Fibroblast of skin of left quadriceps (primary cell): ENCODE data around the gene CLMN.
"Not testable (repeated sequence)": the region's sequence is repeated elsewhere in the genome, so short reads cannot be mapped to it uniquely, and the experiment has no call there.

ENCODE experiments used
- DNase-seq, 2 experiments: peaks; one replicate each; pipeline ENCODE4 v3.0.0-alpha.2; 2013; ENCODE audit warnings: low read depth in 2 of 2

Gene CLMN

DNA sequence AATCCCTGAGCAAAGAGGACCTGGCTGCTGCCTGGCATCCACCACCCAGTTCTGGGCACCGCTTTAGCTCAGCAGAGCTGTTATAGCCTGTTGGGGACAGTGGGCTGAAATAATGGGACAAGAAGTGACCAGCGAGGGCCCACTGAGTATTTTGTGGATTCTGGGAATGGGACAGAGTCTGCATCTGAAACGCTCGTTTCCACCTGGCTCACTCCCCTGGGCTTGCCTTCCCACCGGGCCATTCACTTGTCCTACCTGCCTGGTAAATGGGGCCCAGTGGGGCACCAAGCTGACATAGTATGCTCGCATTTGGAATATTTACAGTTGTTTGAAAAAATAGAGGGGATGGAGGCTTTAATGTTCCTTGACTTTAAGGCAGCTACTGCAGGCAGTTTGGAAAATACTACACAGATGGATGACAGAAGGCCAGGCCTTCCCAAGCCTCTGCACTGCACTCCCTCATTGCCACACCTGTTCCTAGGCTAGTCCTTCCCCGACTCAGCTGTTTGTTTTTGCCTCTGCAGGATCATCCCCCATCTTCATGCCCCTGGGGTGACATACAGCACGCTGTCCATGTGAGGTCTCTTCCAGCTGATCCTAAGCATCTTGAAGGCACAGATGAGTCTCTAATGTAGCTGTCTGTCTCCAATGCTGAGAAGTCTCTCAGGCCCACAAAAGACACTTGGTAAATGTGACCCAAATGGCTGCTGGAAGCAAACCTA lies 101.1 kb downstream of the CLMN start:
- no peak for DNase-seq

DNA sequence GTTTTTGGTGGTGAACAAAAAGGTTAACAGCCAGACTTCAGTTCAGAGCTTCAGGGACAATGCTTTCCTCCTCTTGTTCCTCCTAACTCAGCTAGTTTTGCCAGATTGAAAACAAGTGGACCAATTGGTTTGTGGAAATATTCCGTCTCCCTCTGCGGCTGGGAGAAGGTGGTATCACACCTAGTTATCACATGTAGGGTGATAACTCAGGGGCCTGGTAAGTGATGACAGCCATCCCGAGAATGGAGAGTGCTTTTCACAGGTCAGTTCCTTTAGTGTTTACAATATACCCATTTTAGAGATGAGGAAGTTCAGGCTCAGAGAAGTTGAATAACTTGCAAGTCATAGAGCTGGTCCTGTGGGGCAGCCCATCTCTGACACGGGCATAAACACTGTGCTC lies 101.7 kb downstream of the CLMN start:
- no peak for DNase-seq

DNA sequence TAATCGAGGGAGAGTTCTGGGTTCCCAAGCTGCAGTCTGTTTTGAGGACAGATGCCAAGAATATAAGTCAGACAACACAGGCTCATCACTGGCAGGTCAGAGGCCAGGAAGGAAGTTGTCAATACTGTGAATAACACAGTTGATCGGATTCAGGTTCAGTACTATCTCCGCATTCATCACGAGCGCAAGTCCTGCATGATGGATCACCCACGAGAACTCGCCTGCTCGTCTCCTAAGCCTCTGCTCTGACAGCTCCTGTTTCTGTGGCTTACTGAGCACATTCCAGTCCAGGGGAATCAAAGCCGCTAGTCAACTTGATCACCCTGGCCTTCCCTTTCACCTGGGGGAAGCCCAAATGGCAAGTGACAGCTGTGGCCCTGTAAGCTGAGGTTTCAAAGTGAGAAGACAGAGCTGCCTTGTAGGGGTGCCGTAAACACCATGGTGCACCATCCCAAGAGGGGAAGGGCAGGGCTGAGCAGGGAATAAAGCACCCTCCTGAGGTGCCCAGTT lies 102.3 kb downstream of the CLMN start:
- no peak for DNase-seq

DNA sequence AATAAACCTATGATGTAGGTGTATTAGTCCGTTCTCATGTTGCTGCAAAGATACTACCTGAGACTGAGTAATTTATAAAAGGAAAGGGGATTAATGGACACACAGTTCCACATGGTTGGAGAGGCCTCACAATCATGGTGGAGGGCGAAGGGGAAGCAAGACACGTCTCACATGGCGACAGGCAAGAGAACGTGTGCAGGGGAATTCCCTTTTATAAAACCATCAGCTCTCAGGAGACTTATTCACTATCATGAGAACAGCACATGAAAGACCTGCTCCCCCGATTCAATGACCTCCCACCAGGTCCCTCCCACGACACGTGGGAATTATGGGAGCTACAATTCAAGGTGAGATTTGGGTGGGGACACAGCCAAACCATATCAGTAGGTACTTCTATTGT lies 103.7 kb downstream of the CLMN start:
- DNase-seq: no peak

DNA sequence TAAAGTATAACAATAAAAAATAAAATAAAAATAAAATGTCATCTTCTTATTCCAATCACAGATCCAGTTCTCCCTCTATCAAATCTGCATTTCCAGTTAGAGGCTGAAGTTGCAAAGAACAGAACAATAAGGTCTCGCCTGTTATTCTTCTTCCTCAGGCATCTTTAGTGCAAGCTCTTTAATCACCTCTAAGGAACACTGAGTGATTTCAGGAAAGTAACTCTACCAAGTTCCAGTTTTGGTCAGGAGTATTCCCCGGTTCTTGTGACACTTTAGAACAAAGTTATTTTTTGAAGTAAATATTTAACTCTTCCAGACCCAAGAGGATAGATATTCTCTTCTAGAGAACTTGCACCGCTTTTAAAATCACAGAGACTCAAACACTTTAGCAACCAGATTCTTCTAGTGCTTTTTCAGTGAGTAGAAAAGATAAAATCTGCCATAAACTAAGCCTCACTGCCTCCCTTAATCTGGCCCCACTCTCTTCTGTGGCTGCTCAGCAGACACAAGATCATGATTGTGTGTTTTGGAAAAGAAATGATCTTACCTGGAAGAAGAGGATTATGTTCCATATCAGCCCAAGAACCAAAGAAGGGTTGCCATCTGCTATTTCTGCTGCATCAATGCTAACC lies 104.5 kb downstream of the CLMN start:
- no peak for DNase-seq

DNA sequence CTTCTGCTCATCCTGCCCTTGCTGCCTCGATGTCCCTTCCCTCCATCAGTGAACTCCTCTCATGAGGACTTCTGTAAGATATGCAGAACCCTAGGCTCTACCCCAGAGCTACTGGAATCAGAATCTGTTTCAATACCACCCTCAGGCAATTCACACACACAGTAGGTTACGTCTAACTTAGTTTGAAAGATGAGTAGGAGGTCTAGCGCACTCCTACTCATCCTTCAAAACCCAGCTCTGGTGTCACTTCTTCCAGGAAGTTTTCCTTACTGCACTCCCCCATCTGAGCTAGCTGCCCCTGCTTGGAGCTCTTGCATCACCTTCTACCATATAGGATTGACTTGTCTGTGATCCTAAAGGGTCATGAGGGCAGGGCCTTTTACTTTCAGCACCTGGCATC lies 105.9 kb downstream of the CLMN start:
- DNase-seq: no peak

DNA sequence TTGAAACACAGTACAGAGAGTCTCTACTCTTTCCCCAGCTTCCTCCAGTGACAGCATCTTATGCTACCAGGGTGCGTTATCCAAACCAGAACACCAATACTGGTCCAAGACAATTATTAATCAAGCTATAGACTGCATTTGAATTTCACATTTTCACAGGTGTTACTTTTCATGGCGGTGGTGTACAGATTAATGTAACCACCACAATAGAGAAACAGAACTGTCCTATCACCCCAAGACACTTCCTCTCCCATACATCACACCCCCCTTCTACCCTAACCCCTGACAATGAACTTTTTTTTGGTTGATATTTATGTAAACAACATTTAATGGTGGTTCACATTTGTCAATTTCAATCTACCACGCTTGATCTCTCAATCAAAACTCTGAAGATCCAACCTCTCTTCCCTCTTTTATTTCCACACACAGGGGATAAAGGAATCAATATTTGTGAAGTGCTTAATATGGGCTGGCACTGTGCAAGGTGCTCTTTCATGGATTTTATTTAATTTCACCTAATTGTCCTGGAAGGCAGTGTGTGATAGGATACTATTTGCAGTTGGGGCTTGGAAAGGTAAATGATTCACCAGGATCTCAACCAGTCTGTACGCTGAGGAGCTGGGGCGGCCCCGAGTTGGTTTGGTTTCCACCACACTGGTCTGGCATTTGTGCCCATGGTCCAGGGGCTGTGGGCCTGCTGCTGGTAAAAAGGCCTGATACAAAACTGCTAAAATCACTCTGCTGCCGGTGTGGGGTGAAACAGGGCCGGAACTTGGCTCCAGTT lies 107.8 kb downstream of the CLMN start:
- DNase-seq: no peak

DNA sequence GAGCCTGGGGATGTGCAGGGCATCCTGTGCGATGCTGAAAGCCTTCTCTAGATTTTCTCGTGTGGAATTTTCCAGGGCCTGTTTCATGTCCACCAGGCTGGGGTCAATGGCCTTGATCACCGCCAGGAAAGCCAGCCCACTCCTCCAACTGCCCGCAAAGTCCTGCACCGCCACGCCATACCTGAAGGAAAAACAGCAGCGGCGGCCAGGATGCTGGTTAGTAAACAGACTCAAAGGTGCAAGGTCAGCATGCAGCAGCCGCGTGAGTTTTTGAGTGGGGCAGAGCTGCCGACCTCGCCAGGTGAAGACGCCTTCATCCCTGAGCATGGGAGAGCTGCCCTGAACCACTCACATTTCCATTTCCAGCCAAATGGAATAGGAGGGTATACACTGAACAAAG lies 109.0 kb downstream of the CLMN start:
- no peak for DNase-seq

DNA sequence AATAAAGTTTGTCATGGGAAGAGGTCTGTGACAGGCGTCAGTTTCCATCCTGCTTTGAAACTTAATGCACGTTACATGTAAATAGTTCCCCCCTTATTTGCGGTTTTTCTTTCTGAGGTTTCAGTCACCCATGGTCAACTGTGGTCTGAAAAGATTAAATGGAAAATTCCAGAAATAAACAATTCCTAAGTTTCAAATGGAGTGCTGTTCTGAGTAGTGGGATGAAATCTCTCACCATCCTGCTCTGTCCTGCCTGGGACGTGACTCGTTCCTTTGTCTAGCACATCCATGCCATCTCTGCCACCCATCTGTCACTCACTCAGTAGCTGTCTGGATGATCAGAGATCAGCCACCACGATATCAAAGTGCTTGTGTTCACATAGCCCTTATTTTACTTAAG lies 111.1 kb downstream of the CLMN start:
- no peak for DNase-seq

DNA sequence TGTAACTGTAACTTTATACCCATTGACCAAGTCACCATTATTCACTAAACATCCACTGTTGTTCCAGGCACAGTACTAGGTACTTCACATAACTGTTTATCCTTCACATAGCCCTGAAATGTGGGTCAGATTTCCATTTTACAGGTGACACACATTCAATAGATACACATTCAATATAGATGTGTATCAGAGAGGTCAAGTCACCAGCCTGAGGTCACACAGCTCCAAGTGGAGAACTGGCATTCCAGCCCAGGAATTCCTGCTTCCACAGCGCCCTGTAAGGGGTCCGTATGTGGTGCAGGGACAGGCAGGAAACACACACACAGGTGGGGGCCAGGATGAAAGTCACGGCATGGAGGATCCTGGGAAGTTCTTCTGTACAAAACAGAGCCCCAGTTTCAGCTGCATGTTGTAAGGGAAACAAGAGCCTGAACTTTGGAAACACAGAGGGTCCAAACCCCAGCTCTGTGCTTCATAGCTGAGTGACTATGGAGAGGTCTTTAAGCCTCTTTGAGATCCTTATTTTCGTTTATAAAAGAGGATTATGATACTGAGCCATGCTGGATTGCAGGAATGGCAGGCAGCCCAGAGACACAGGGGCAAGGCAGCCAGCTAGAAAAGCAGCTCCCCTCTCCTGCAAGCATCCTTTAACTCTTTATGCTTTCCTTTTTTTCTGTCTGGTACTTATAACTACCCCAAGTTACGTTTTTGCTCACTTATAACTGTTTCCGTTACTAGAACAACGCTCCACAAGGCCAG lies 112.1 kb downstream of the CLMN start:
- DNase-seq: no peak

DNA sequence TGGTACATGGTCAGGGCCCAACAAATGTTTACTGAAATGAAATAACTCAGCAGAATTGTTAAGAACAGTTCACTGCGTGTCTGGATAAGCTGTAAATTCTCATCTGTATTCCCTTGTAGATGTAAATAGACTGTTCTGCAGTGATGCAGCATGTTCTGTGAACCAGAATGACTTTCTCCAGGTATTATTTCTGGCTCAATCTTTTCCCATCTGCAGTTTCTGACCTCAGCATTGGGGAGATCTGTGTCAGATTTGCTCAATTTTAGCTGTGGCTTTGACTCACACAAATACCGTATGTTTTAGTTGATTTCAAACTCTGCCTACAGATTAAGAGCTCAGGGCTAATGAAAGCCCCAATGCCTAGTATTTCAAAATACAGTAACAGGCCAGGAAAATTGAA lies 113.2 kb downstream of the CLMN start:
- DNase-seq: no peak

DNA sequence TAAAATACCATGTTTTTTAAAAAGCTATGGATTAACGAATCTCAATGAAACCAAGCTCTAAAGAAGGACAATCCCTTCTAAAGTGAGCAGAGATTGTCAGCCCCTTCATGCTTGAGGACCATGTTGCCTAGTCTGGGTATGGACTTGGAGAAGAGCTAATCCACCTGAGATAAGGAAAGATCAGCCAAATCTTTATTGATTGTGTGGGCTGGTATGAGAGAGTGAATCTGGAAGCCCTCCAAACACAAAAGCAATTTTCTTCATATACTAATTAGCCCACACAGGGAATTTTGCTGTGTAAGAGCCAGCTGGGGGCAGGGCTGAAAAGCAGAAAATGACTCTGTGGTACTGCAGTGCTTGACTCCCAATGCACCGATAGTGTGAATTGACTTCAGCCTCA lies 115.0 kb downstream of the CLMN start:
- DNase-seq: no peak

DNA sequence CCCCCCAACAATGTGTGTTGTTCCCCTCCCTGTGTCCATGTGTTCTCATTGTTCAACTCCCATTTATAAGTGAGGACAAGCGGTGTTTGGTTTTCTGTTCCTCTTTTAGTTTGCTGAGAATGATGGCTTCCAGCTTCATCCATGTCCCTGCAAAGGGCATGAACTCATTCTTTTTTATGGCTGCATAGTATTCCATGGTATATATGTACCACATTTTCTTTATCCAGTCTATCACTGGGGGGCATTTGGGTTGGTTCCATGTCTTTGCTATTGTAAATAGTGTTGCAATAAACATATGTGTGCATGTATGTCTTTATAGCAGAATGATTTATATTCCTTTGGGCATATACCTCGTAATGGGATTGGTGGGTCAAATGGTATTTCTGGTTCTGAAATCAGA lies 118.0 kb downstream of the CLMN start:
- DNase-seq: not testable (repeated sequence)

DNA sequence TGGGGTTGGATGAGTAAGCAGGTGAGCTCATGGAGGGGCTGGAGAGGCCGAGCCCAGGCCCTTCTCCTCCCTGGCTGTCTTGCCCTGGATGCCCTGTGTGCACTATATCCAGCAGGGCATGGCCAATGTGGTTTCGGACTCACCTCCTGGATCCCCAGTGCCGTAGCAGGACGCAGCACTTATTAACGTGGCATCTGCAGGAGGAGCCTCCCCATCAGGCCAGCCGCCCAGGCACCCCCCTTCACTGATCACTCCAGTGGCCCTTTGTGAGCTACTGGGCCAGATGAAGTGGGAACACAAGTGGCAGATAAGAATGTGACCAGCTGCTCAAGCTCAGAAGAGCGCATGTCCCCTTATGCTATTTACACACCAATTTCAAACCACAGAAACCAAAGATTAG lies 119.3 kb downstream of the CLMN start:
- DNase-seq: no peak

DNA sequence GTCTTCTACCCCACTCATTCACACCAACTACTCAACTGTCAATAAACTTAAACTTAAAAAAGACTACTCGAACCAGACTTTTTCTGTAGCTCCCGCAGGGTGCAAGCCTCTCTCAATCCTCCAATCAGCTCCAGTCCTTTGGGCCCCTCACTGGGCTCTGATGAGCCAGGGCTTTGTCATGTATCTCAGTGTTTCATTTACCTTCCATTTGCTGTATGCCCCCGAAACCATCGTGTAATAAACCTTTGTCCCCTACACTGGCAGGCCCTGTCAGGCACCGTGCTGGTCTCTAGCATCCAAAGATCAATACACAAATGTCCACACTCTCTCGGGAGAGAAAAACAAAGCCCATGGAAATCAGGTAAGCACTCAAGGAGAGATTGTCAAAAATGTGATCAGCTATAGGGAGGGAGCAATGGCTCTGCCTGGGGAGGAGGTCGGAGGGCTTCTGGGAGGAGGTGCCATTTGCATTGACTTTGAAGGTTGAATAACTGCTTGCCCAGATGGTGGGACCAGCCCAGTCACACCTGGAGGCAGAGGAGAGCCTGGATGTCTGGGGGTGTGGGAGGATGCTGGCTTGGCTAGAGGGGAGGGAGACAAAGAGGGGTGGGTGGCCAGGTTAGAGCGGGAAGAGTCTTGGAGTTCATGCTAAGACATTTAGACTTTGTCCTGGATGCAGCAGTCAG lies 120.3 kb downstream of the CLMN start:
- no peak for DNase-seq

DNA sequence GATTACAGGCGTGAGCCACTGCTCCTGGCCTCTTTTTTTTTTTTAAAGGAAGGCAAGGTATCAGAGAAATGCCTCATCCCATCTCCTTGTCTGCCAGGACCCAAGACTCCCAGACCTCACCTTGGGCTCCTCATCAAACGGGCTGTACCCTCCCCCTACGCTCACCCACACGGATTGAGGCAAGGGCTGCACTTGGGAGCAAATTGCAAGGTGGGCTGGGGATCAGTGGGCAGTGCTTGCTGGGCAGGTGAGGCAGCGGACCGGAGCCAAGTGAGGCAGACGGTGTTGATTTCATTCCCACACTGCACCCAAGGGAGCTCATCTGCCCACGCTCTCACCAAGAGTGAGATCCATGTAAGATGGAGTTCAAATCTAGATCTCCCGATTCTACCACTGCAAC lies 121.4 kb downstream of the CLMN start:
- no peak for DNase-seq

DNA sequence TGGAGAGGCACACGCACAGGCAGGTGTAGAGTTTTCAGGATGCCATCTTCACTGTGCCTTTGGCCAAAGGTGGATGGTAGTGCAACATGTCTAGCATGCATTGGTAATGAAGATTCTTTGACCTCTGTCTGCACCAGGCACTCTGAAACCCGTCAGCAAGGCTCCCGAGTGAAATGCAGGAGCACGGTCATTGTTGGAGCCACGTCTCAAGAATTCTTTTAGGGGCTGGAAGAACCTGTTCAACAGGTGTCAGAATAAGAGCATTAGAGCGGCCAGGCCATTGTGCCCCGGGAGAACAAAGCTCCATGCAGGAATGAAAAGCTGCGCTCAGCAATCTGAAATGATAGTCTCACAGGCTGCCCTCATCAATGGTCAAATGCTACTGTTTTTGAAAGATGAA lies 122.2 kb downstream of the CLMN start:
- DNase-seq: no peak

DNA sequence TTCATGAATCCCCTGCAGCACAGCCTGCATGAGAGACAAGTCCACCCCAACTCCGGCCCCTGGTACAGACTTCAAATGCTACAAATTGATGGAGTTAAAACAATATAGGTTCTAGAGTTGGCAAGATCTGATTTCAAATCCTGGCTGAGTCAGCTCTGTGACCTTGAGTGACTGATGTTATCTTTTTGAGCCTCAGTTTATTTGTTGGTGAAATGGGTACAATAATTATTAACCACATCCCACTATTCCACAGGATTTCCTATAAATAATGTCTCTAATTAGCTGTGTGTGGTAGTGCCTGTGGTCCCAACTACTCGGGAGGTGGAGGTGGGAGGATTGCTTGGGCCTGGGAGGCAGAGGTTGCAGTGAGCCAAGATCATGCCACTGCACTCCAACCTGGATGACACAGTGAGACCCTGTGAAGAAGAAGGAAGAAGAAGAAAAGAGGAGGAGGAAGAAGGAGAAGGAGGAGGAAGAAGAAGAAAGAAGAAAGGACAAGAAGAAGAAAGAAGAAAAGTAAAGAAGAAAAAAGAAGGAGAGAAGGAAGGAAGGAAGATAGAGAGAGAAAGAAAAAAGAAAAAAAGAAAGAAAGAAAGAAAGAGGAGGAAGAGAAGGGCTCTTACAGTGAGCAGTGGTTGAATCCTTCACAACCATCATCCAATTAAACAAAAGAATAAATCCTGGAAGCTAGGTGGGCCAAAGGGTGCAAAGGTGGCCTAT lies 122.7 kb downstream of the CLMN start:
- DNase-seq: no peak

DNA sequence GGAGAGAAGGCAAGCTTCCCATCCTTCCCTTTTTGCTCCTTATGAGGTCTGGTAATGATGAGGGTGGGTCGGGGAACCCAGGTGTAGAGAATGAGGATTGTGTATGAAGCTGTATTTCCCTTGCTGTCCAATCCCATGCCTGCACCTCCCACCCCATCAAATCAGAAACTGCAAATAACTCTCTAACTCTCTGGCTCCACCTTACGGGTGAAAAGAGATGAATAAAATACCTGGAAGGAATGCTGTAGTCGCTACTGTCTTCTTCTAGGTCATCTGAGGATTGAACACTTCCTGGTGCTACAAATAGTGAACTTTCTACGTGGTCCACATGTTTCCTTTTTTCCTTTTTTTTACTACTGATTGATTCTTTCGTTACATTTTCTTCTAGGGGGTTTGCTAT lies 123.4 kb downstream of the CLMN start:
- DNase-seq: no peak

DNA sequence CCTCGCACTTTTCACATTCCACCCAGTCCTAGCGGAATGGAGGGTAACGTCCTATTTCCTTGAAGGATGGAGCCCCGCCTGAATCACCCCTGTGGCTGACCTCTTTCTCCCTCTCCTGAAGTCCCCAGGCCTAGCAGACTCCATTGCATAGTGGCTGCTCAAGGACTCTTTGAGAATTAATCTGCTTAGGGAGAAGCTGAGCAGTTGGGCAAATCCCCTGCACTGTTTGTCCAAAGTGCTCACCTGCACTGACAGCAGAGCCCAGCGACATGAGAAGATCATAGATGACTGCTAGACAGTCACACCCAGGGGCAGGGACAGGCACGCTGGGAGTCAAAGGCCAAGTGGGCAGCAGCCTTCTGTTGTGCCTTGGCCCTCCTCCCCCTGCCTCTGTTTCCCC lies 124.7 kb downstream of the CLMN start:
- DNase-seq: no peak

DNA sequence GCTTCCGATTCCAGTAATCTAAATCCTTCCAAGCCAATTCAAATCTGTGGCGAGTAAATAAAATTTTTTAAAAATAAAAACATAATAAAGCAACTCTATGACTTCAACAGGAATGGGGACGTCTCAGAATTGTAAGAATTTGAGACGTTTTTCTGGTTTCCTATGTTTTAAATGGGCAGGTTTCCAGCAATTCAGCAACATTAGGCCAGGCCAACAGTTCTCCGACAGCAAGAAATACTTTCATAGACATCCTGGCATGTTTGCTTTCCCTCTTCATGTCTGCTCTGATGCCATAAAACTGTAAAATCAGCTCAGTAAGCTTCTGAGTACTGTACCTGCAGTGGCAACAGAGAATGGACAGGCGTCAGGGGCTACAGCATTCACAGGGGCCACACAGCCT lies 126.6 kb downstream of the CLMN start:
- DNase-seq: no peak
